HepG2 (cell line): Measurements from ENCODE around the gene RRP36. TPM values are rescaled to one million over a fixed set of nuclear protein-coding genes. Genes with fewer than 3 reads are reported as not detected.

Experiments used
- ARHGAP35 ChIP-seq: sonication (generic); formaldehyde crosslinking; IDR thresholded peaks from 2 replicates; pipeline ENCODE4 v1.9.0; 2022; ENCODE audit warnings: mild to moderate bottlenecking, inconsistent platforms, moderate library complexity, missing genetic modification reagents, borderline replicate concordance
- HNF4A ChIP-seq: sonication (generic); formaldehyde crosslinking; IDR thresholded peaks from 2 replicates; pipeline ENCODE4 v1.4.0; 2020; ENCODE audit warnings: missing genetic modification reagents
- KLF12 ChIP-seq: sonication (generic); formaldehyde crosslinking; IDR thresholded peaks from 2 replicates; pipeline ENCODE4 v1.4.0; 2020; ENCODE audit warnings: missing genetic modification reagents, borderline replicate concordance
- TAF15 ChIP-seq: fragments of 200-400 bp; formaldehyde crosslinking; IDR thresholded peaks from one replicate; pipeline ENCODE4 v1.6.1; 2018; ENCODE audit warnings: mild to moderate bottlenecking, low read depth, low read length; ENCODE audit not compliant: poor library complexity, severe bottlenecking
- ZBTB42 ChIP-seq: sonication (generic); formaldehyde crosslinking; IDR thresholded peaks from 2 replicates; pipeline ENCODE4 v1.5.0; 2020; ENCODE audit warnings: mild to moderate bottlenecking, missing genetic modification reagents
- ZFP36L1 ChIP-seq: sonication (generic); formaldehyde crosslinking; IDR thresholded peaks from 2 replicates; pipeline ENCODE4 v1.8.0; 2022; ENCODE audit warnings: mild to moderate bottlenecking, missing genetic modification reagents, moderate library complexity
- ZNF326 ChIP-seq: sonication (generic); formaldehyde crosslinking; IDR thresholded peaks from 2 replicates; pipeline ENCODE4 v1.4.0; 2020; ENCODE audit warnings: missing genetic modification reagents, borderline replicate concordance
- ZNF644 ChIP-seq: IDR thresholded peaks from 2 replicates; pipeline ENCODE4 v1.6.1; 2016; ENCODE audit warnings: low read depth
- ZNF776 ChIP-seq: sonication (generic); formaldehyde crosslinking; IDR thresholded peaks from 2 replicates; pipeline ENCODE4 v1.4.0; 2020; ENCODE audit warnings: mild to moderate bottlenecking, missing genetic modification reagents
- polyA plus RNA-seq, 8 experiments: library from polyadenylated mRNA; depleted of rRNA in 3 of 8; stranded (reverse) in 7 of 8; unstranded in 1 of 8; fragments of >200 nt; fragmentation: Illumina TruSeq in 4 of 8; extraction: Trizol in 4 of 8; gene quantifications; 2 replicates each; pipeline versions ENCODE4 v1.2.1 to v1.2.3, GENCODE V29; 2011 to 2016; ENCODE audit warnings: low read depth in 4 of 8, missing spikeins in 1 of 8, mixed read lengths in 1 of 8; ENCODE audit not compliant: insufficient read depth in 1 of 8
- total RNA-seq, 5 experiments: library from RNA; depleted of rRNA; stranded (reverse); fragments of >200 nt; fragmentation: Illumina TruSeq; extraction: Trizol; gene quantifications; 2 replicates each; pipeline ENCODE4 v1.2.3, GENCODE V29; 2016; ENCODE audit warnings: low read depth in 1 of 5
- TF ChIP-seq, protein P1 (sequence below): sonication (generic); formaldehyde crosslinking; IDR thresholded peaks from 2 replicates; pipeline ENCODE4 v1.4.0; 2020; ENCODE audit warnings: missing genetic modification reagents
- TF ChIP-seq, protein P2 (sequence below): sonication (generic); formaldehyde crosslinking; IDR thresholded peaks from 2 replicates; pipeline ENCODE4 v1.5.1; 2020; ENCODE audit warnings: missing genetic modification reagents, mild to moderate bottlenecking, borderline replicate concordance
- TF ChIP-seq, protein P3 (sequence below): sonication (generic); formaldehyde crosslinking; IDR thresholded peaks from 2 replicates; pipeline ENCODE4 v1.4.0; 2020; ENCODE audit warnings: missing genetic modification reagents, mild to moderate bottlenecking, borderline replicate concordance
- TF ChIP-seq, protein P4 (sequence below): sonication (generic); formaldehyde crosslinking; IDR thresholded peaks from 2 replicates; pipeline ENCODE4 v1.5.0; 2020; ENCODE audit warnings: missing genetic modification reagents, mild to moderate bottlenecking, borderline replicate concordance
- TF ChIP-seq, protein P5 (sequence below): sonication (generic); formaldehyde crosslinking; IDR thresholded peaks from 2 replicates; pipeline ENCODE4 v1.5.1; 2020; ENCODE audit warnings: mild to moderate bottlenecking, missing genetic modification reagents, moderate library complexity

RRP36 gene
- total and polyA plus RNA-seq, 2 of the 13 experiments (the other 11 are each of a cell fraction or from before 2014, with no cell fraction given), result 29.5 to 144 TPM

DNA sequence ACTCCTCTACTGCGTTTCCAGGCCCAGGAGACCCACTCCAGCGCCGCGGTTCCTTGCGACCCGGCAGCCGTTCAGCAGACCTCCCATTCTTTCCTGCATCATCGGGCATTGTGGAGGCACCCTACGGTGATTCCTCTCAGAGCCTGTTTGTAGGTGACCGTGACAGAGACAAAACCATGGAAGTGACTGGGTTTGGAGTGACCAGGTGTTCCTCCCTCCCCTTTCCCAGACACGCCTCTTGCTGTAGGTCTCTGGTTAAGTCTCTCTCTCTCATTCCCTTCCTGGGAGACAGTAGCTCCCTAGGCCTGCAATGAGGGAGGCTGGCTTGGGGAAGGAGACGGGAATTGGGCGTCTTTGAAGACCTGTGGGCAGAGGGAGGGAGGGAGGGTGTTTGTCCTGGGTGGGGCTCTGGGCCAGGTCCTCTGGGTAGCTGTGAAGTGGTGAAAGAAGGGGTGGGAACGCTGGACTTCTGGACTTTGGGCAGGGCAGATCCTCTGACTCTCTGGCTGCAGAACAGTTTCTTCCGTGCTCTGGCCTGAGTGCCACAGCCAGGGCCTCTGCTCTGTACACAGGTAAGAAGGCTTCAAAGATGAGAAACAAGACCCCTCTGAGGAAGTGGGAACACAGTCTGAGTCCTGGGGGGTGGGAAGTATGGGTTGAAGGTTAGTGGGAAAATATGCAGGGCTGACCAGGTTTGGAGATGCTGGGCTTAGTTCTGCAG, 38.8 kb downstream of the RRP36 start (continued):
- TF ChIP-seq, protein P1, sequence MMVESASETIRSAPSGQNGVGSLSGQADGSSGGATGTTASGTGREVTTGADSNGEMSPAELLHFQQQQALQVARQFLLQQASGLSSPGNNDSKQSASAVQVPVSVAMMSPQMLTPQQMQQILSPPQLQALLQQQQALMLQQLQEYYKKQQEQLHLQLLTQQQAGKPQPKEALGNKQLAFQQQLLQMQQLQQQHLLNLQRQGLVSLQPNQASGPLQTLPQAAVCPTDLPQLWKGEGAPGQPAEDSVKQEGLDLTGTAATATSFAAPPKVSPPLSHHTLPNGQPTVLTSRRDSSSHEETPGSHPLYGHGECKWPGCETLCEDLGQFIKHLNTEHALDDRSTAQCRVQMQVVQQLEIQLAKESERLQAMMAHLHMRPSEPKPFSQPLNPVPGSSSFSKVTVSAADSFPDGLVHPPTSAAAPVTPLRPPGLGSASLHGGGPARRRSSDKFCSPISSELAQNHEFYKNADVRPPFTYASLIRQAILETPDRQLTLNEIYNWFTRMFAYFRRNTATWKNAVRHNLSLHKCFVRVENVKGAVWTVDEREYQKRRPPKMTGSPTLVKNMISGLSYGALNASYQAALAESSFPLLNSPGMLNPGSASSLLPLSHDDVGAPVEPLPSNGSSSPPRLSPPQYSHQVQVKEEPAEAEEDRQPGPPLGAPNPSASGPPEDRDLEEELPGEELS (CRISPR knock-in tag), result peak; percentile 47; the same call in 1 of the 2 replicates
- TF ChIP-seq ZNF776 (0 out of 2 replicates have a peak, but pooled peaks have one; percentile 37), ZFP36L1 (peak; percentile 67; the same call in 1 of the 2 replicates), ZNF326 (CRISPR knock-in tag) (no peak), ZBTB42 (CRISPR knock-in tag) (no peak; the same call in 1 of the 2 replicates), ZNF644 (CRISPR knock-in tag) (peak; percentile 31; the same call in 1 of the 2 replicates), TAF15 (no peak), KLF12 (CRISPR knock-in tag) (peak; percentile 82), HNF4A (CRISPR knock-in tag) (peak; percentile 96), ARHGAP35 (peak; percentile 79)
- TF ChIP-seq, protein P2, sequence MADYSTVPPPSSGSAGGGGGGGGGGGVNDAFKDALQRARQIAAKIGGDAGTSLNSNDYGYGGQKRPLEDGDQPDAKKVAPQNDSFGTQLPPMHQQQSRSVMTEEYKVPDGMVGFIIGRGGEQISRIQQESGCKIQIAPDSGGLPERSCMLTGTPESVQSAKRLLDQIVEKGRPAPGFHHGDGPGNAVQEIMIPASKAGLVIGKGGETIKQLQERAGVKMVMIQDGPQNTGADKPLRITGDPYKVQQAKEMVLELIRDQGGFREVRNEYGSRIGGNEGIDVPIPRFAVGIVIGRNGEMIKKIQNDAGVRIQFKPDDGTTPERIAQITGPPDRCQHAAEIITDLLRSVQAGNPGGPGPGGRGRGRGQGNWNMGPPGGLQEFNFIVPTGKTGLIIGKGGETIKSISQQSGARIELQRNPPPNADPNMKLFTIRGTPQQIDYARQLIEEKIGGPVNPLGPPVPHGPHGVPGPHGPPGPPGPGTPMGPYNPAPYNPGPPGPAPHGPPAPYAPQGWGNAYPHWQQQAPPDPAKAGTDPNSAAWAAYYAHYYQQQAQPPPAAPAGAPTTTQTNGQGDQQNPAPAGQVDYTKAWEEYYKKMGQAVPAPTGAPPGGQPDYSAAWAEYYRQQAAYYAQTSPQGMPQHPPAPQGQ, result no peak
- TF ChIP-seq, protein P3, sequence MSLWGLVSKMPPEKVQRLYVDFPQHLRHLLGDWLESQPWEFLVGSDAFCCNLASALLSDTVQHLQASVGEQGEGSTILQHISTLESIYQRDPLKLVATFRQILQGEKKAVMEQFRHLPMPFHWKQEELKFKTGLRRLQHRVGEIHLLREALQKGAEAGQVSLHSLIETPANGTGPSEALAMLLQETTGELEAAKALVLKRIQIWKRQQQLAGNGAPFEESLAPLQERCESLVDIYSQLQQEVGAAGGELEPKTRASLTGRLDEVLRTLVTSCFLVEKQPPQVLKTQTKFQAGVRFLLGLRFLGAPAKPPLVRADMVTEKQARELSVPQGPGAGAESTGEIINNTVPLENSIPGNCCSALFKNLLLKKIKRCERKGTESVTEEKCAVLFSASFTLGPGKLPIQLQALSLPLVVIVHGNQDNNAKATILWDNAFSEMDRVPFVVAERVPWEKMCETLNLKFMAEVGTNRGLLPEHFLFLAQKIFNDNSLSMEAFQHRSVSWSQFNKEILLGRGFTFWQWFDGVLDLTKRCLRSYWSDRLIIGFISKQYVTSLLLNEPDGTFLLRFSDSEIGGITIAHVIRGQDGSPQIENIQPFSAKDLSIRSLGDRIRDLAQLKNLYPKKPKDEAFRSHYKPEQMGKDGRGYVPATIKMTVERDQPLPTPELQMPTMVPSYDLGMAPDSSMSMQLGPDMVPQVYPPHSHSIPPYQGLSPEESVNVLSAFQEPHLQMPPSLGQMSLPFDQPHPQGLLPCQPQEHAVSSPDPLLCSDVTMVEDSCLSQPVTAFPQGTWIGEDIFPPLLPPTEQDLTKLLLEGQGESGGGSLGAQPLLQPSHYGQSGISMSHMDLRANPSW (CRISPR knock-in tag), result 0 out of 2 replicates have a peak, but pooled peaks have one; percentile 89
- TF ChIP-seq, protein P4, sequence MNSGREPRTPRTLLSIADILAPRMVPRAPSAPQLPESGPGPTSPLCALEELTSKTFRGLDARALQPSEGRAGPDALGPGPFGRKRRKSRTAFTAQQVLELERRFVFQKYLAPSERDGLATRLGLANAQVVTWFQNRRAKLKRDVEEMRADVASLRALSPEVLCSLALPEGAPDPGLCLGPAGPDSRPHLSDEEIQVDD, result 0 out of 2 replicates have a peak, but pooled peaks have one; percentile 19
- TF ChIP-seq, protein P5, sequence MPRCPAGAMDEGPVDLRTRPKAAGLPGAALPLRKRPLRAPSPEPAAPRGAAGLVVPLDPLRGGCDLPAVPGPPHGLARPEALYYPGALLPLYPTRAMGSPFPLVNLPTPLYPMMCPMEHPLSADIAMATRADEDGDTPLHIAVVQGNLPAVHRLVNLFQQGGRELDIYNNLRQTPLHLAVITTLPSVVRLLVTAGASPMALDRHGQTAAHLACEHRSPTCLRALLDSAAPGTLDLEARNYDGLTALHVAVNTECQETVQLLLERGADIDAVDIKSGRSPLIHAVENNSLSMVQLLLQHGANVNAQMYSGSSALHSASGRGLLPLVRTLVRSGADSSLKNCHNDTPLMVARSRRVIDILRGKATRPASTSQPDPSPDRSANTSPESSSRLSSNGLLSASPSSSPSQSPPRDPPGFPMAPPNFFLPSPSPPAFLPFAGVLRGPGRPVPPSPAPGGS (CRISPR knock-in tag), result 0 out of 2 replicates have a peak, but pooled peaks have one; percentile 60
